GM18498 (cell line): ENCODE measurements around the gene CPT1B.

Source experiments
- ATAC-seq: cut with Tn5 transposase; IDR thresholded peaks from one replicate; pipeline ENCODE4 v1.9.1; 2021; ENCODE audit warnings: mild to moderate bottlenecking, moderate library complexity; ENCODE audit not compliant: unreplicated experiment

Gene CPT1B

DNA sequence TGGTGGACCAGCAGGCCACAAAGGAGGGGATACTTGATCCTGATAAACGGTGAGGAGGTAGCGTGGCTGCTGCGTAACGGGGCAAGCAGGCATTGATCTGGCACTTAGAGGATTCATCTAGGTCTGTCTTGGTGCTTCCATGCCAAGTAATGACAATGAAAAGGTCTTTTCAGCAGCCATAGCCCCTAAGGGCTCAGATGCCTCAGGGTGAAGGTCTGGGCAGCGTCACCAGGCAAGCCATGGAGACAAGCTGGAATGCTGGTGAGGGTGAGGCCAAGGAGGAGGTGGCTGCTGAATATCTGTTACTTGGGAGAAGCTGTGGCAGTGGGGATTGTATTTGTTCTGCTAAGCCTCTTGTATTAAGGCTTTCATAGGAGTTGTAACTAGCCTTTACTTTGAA is 9.2 kb upstream of the CPT1B start:
- no peak for ATAC-seq

DNA sequence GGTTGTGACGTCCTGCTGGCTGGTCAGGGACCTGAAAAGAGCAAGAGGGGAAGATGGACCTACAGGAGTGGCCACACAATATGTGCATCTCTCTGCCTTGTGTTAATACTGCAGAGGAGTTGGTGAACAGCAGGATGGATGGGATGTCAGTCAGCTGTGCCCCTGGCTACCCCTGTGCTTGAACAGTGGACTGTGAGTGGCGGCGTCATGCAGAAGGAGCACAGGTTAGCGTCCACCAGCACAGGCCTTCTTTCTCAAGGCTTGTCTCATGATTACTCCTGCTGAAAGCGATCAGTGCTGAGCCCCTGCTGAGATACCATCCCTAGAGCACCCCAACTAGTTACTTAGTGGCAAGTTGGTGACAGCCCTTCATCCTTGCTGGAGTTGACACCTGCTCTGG is 8.2 kb upstream of the CPT1B start:
- ATAC-seq: no peak

DNA sequence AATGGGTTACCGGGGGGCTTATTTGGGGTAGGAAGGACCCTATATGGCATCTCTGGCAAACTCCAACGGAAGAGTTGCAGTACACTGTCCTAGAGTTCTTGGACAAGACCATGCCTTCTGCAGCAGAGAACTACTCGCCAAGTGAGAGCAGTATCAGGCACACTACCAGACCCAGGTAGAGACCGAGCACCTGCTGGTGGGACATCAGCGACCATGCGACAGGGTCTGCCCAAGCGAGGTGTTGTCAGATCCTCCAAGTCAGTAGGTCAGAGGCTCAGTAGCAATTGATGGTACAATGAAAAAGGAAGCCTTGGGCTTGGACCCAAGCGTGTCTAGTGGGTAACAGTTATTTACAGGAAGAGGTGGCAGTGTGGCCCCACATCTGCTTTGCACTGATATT is 7.6 kb upstream of the CPT1B start:
- no peak for ATAC-seq

DNA sequence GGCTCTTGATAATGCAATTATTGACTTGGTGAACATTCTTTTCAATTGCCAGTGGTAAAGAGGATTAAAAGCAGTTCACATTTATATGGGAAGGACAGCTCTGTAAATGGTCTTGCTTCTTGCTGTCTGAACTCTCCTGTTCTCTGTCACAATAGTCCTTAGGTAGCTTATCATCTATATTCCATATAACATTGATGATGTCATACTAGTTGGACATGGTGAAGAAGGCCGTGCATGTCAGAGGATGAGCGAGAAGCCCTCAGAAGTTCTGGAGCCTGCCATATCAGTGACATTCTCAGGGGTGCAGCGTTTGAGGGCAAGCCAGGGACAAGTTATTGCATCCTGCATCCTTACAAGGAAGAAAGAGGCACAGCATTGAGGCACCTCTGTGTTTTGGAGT is 7.0 kb upstream of the CPT1B start:
- ATAC-seq: no peak

DNA sequence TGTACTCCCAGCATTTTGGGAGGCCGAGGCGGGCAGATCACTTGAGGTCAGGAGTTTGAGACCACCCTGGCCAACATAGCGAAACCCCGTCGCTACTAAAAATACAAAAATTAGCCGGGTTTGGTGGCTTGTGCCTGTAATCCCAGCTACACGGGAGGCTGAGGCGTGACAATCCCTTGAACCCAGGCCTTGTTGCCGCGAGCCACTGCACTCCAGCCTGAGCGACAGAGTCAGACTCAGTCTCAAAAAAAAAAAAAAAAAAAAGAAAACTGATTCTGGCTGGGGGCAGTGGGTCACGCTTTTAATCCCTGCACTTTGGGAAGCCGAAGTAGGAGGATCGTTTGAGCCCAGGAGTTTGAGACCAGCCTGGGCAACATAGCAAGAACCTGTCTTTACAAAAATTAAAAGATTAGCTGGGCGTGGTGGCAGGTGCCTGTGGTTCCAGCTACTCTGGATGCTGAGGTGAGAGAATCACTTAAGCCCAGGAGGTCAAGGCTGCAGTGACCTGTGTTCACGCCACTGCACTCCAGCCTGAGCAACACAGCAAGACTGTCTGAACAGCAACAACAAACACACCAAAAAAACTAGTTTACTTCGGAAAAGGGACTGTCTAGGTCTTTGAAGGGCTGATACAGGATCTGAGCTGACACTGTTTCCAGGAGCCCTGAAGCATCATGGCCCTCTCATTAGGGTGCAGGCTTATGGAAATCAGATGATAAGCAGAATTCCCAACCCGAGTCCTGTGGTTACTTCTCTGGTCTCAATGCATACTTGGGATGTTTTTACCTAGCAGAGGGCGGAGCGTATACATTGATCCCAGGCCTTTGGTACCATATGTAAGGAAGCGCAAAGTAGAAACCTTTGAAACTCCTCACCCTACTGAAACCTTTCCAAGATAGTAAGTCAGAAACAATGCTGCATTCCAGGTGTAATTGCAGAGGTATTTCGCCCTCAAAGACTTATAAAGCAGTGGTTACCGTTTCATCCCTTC is 6.2 kb upstream of the CPT1B start:
- no peak for ATAC-seq

DNA sequence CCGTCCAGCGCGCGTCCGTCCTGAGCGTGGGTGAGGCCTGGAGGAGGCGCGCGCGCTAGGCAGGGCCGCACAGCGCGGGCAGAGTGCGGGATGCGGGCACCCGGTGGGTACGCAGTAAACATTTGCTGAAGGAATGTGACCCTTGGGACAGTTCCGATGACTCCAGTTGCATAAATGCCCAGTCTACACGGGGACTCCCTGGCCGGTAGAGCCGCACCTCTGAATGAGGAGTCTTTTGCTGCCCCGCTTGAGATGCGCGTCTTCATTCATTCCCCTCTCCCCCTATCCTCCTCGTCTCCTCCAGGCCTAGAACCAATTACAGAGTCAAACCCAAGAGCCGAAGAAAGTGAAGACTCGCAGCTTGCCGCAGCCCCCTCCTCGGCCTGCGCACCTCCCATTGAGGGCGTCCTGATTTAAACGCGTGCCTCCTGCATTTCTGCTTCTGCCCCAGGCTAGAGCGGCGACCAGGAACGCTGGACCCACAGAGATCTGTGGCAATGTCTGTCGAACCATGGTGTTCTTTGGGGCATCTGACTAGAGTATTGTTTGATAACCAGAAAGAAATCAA is 5.2 kb upstream of the CPT1B start:
- ATAC-seq: peak; percentile 39

DNA sequence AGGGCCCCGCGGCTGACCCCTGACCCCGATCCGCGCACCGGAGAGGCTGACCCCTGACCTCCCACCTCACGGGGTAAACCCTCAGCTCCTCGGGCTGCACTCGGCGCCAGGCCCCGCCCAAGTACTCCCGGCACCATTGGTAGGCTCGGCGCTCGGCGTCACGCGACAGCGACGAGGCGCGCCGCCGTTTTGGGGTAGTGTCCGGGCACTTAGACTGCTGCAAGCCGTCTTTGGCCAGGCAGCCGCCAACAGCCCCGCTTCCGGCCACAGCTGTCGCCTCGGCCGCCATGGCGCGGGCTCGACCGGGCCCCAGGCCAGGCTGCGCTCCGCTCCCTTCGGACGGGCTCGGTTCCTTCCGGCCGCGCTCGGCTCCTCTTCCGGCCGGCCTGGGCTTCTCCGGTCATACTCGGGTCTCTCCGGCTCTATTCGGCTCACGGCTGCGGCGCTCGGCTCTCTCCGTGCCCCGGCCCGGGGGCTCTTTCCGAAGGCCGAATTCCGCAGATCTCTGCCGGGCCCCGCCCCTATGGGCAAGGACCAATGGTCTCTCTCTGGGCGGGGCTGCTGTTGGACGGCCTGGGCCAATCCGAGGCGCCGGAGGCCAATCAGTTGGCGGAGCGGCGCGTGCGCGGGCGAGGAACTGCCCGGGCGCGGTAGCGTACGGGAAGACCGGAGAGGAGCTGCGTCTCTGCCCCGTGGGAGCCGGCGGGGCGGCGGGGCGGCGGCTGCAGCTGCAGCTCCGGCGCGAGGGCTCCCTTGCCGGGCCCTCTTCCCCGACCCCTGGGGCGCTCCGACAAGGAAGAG is 4.5 kb upstream of the CPT1B start, which contains the start of gene CHKB:
CHKB (minus strand) TSS at position 357 of the 801 bp plus-strand sequence; CDS start at position 289, 68 bp downstream.
- ATAC-seq: peak; percentile 88

DNA sequence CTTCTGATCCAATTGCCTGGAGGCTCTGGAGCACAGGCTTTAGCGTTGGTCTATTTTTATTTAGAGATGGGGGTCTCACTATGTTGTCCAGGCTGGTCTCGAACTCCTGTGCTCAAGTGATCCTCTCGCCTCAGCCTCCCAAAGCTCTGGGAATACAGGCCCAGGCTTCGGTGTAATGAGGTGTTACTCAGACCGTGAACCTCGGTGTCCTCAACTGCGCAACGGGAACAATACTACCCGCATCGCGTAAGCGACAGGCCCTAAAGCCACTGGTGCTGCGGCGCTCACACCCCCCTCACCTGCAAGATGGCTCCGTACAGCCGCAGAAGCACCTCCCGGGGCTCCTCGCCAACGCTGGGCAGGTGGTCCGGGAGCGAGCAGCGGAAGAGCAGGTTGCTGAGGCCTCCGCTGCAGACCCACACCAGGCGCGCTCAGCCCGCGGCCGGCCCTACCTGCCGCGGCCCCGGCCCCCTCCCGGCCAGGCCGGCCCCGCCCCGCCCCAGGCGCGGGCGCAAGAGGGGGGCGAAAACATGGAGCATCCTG is 3.8 kb upstream of the CPT1B start:
- ATAC-seq: peak; percentile 18

DNA sequence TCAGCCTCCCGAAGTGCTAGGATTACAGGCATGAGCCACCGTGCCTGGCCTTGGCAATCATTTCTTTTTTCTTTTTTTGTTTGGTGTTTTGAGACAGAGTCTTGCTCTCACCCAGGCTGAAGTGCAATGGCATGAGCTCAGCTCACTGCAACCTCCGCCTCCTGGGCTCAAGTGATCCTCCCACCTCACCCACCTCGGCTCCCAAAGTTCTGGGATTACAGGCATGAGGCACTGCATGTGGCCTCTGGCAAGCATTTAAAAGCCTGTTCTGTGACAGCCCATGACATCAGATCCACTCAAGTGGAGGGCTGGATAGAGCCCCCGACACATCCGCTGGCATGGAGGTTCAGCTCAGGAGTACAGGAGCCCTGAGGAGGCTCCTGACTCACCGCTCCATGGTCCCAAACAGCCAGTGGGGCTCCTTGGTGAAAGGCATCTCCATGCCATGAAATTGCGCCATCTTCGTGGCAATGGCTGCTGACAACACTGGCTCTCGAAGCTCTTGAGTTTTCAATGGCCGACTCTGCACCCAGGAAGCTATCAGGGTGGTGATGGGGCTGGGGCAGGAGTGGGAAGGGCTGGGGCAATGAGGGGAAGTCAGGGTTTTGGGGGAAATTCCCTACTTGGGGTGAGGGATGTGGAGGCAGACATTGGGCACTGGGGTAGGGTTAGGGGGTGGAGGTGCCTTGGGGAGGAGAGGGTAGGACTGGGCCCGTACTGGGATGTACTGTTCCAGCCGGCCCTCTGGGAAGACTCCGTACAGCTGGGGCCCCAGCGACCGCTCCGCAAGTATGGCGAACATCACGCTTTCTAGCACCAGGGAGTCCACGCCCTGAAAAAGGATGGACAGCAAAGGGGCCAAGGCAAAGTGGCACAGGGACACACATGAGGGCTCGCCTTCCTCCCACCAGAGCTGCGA is 3.1 kb upstream of the CPT1B start:
- no peak for ATAC-seq

DNA sequence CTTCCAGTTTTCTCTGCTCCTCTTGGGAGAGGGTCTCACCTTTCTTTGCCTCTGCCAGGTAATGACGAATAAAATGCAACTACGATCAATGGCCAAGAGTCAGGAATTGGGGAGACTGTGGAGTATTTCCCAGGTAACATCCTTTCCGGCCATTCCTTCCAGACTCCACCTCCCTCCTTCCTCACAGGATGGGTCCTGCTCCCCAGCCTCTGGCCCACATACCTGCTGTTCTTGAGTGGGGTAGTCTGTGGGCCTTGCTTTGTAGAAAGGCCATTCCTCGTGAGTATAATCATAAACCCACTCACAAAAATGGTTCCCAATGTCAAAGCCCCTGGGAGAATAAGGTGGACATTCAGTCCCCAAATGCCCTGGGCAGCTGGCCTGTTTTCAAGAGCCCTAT is 1.5 kb upstream of the CPT1B start:
- no peak for ATAC-seq

DNA sequence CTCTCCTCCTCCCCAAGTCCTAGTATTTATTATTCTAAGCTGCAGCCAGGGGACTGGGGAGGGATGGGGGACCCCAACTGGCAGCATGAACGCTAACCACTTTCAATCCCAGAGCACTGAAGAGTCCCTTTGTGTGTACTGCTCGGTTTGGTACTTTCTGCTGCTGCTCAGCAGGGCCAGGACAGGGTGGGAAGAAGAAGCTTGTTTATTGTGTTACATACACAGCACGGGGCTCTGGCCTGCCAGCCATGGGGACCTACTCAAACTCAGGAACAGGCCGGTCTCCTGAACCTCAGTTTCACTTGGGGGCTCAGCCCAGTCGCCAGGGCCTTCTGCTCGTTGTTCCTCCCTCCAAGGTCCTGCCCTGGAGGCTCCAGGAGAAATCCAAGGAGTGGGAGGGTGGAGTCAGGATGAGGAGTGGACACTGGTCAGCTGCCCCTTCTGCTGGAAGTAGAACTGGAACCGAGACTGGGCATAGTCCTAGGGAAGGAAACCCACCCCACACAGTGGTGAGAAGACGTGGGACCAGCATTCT is 616 bp upstream of the CPT1B start:
- no peak for ATAC-seq

DNA sequence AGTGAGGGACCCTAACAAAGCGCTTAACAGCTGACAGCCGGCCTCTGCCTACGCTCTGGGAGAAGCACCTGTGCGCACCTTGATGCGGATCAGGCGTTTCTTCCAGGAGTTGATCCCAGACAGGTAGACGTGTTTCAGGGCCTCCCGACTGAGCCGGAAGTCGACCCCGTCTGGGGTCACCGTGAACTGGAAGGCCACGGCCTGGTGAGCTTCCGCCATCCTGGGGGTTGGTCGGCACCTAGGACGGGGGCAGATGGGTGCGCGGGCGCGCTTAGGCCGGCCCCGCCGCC is 585 bp downstream of the CPT1B start:
- no peak for ATAC-seq

DNA sequence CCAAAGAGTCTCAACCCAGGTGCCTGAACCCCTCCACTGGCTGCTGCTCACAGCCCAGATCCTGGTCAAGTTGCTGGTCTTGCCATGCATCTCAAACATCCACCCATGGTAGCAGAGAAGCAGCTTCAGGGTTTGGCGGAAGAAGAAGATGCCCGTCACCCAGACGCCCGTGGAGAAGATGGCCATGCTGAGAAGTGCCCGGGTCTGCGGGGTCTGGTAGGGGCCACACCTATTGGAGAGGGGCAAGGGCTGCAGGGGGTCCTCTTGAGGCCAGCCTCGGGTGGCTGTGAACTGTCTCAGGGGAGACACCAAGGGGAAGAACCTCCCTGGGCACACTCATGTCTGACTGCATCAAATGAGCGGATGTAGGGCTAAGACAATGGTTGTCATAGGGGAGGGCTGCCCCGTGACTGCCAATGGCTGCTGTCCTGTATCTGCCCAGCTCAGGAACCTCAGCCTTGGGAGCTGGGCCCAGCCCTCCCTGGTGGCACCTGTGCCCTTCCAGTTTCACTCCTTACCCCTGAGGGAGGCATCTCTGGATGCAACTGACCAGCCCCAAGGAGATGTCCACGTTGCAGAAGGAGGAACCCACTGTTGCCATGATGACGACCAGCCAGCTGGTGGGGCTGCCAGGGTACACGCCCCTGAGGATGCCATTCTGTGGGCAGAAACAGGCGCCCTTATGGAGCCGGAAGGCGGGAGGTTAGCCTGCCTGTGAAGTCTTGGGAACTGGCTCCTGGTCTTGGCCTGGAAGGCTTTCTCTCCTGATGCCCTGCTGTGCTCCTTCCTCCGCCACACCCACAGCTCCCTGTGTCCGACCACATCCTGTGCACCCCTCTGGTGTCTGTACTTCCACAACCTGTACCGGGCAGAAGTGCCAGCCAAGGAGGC is 1.2 kb downstream of the CPT1B start:
- ATAC-seq: no peak

DNA sequence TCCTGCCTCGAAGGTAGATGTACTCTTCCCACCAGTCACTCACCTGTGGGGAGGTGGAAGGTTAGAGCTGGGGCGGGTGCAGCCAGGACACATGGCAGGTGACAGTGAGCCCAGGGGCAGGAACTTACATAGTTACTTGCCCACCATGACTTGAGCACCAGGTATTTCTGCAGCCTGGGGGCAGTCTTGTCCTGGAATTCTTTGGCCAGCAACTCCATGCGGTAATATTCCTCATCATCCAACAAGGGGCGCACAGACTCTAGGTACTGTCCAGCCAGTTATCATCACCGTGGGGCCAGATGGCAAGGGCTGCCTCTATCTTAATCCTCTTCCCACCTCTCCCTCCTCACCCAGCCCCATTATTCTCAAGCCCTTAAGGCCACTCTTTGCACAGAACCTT is 2.2 kb downstream of the CPT1B start:
- no peak for ATAC-seq

DNA sequence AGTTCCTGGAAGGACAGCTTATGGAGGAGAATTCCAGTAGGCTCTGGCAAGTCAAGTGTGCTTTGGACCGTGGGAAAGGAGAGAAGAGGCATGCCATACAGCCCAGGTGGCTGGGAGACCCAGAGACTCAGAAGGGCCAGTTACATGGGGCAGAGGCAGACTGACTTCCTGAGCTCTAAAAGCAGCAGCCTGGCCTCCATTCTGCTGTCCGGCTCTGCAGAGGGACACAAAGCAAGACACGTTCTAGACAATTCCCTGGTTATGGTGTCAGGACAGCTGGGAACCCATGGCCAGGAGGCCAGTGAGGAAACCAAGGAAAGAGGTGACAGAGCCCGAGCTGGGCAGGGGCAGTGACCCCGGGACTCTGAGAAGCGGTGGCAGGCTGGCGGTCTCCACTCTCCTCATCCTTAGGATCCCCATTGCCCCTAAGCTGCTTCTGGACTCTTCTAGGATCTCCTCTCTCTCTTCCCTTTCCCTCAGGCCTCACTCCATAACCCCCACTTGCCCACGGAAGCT is 2.7 kb downstream of the CPT1B start:
- ATAC-seq: no peak

DNA sequence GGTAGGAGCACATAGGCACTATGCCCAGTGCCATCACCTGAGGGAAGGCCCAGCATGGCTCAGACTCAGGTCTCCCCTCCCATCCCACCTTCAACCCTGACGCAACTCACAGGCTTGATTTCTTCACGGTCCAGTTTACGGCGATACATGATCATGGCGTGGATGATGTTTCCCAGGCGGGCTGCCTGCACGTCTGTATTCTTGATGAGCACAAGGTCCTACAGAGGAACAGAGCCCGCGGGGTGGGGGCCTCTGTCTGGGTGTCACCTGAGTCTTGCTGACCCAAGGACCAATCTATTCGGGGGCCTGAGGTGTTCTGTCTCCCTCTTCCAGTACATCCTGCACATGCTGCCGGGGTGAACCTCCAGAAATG is 3.9 kb downstream of the CPT1B start:
- ATAC-seq: no peak

DNA sequence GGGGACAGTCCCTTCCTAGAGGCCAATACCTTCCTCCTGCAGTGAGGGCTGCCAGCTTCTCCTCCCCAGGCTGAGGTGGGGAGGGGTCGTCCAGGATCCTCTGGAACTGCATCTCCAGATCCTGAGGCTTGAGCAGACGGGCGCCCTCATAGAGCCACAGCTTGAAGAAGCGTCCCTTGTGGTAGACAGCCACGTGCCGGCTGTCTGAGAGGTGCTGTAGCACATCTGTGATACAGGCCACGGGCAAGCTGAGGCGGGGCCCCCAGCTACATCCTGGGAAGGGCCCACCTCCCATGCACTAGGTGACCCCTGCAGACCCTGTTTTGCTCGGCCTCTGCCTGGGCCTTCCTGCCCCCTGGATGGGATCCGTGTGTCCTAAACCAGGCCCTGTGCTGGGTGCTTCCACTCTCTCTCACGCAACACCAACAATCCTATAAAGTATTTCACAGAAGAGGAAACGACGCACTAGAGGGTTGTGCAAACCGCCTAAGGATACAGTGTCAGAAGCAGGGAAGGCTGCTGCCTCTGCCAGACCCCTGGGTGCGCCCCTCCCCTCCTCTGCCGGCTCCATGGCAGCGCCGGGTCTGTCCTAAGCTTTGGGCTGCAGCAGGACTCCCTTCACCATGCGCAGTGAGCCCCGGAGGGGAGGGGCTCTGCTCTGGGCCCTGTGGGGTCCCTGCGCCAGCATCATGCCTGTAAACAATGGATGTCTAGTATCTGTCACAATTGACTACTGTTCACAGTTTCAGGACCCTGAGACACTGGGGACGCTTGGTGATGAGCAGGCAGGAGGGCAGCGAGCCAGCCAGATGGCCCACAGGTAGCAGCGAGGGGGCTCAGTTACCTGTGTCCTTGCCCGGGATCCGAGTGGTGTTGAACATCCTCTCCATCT is 4.5 kb downstream of the CPT1B start:
- ATAC-seq: no peak

DNA sequence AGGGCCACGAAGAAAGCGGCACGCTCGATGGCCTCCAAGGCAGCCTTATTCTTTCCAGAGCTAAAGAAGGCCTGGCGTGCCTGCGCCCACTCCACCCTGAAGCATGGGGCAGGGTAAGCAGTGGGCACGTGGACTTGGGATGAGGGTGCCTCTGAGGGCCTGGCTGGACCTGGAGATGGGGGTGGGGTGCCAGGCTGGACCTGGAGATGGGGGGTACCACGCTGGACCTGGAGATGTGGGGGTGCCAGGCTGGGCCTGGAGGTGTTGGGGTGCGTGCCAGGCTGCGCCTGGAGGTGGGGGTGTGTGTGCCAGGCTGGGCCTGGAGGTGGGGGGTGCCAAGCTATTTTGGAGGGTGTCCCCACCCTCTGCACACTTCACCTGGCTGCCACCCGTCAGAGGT is 5.3 kb downstream of the CPT1B start:
- no peak for ATAC-seq
